Loucy (cell line): ENCODE measurements around the gene MAML2.

Experiments
- H2AFZ ChIP-seq: fragments of 200-600 bp; sonication (generic); 2 replicates; pipeline ENCODE4 v1.6.0; 2016; ENCODE audit warnings: antibody characterized with exemption, mild to moderate bottlenecking, low read length, moderate library complexity
- H3F3A ChIP-seq: fragments of 200-600 bp; 2 replicates; pipeline ENCODE4 v1.6.0; 2016; ENCODE audit warnings: antibody characterized with exemption, low read depth, mild to moderate bottlenecking
- H3K27me3 ChIP-seq: fragments of 200-600 bp; sonication (generic); 2 replicates; pipeline ENCODE4 v1.6.1; 2014; ENCODE audit warnings: low read length, mild to moderate bottlenecking; ENCODE audit not compliant: insufficient read depth, poor library complexity, severe bottlenecking
- H3K36me3 ChIP-seq: fragments of 200-600 bp; sonication (generic); 2 replicates; pipeline ENCODE4 v1.6.1; 2016; ENCODE audit warnings: low read length; ENCODE audit not compliant: insufficient read depth
- H3K4me1 ChIP-seq: fragments of 200-600 bp; sonication (generic); 2 replicates; pipeline ENCODE4 v1.5.1; 2014; ENCODE audit warnings: low read length, mild to moderate bottlenecking; ENCODE audit not compliant: insufficient read depth, poor library complexity, severe bottlenecking
- H3K4me2 ChIP-seq: fragments of 200-600 bp; sonication (generic); 2 replicates; pipeline ENCODE4 v1.6.0; 2014; ENCODE audit warnings: antibody characterized with exemption, low read length, low read depth, mild to moderate bottlenecking; ENCODE audit not compliant: poor library complexity, severe bottlenecking
- H3K4me3 ChIP-seq: fragments of 200-600 bp; sonication (generic); 2 replicates; pipeline ENCODE4 v1.5.1; 2014; ENCODE audit warnings: low read length, mild to moderate bottlenecking, mixed read lengths; ENCODE audit not compliant: poor library complexity, severe bottlenecking
- H3K79me2 ChIP-seq: fragments of 200-600 bp; sonication (generic); 2 replicates; pipeline ENCODE4 v1.6.1; 2014; ENCODE audit warnings: low read length; ENCODE audit not compliant: insufficient read depth
- H3K9ac ChIP-seq: fragments of 200-600 bp; sonication (generic); 2 replicates; pipeline ENCODE4 v1.6.0; 2014; ENCODE audit warnings: mild to moderate bottlenecking, low read depth, low read length, moderate library complexity; ENCODE audit not compliant: poor library complexity, severe bottlenecking
- H3K9me2 ChIP-seq: fragments of 200-600 bp; sonication (generic); replicated peaks from 2 replicates; pipeline ENCODE4 v1.6.1; 2016; ENCODE audit warnings: low read depth, low read length, mixed read lengths
- H3K9me3 ChIP-seq: fragments of 200-600 bp; sonication (generic); 2 replicates; pipeline ENCODE4 v1.6.1; 2014; ENCODE audit warnings: mild to moderate bottlenecking, antibody characterized with exemption, low read length, low read depth; ENCODE audit not compliant: insufficient read depth
- H4K20me1 ChIP-seq: fragments of 200-600 bp; sonication (generic); 2 replicates; pipeline ENCODE4 v1.6.0; 2014; ENCODE audit warnings: antibody characterized with exemption, low read length, mild to moderate bottlenecking; ENCODE audit not compliant: insufficient read depth, poor library complexity, severe bottlenecking
- EZH2phosphoT487 ChIP-seq: fragments of 200-600 bp; IDR thresholded peaks from 2 replicates; pipeline ENCODE4 v1.6.1; 2018; ENCODE audit warnings: antibody characterized with exemption, mild to moderate bottlenecking, moderate library complexity, borderline replicate concordance
- TF ChIP-seq, protein P1 (sequence below): fragments of 200-600 bp; sonication (generic); conservative IDR thresholded peaks from 2 replicates; pipeline ENCODE4 v1.5.1; 2014; ENCODE audit warnings: mild to moderate bottlenecking, antibody characterized with exemption, low read length

Gene MAML2

GRCh38 chr11:96112192-96113128 is 230.5 kb downstream of the MAML2 start:
- Histone ChIP-seq H4K20me1 (no peaks in the 10 kb centered on the region), H3K36me3 (no peaks in the 10 kb centered on the region), H3K79me2 (no peaks in the 10 kb centered on the region), H3K9me3 (no peaks in the 10 kb centered on the region), H3K4me3 (no peak overlapping the region), H3K9me2 (no peaks in the 10 kb centered on the region), H3F3A (no peaks in the 10 kb centered on the region), H3K4me1 (no peaks in the 10 kb centered on the region), H2AFZ (no peak overlapping the region), H3K4me2 (no peak overlapping the region), H3K9ac (no peak overlapping the region), H3K27me3 (no peaks in the 10 kb centered on the region)
- TF ChIP-seq, protein P1, sequence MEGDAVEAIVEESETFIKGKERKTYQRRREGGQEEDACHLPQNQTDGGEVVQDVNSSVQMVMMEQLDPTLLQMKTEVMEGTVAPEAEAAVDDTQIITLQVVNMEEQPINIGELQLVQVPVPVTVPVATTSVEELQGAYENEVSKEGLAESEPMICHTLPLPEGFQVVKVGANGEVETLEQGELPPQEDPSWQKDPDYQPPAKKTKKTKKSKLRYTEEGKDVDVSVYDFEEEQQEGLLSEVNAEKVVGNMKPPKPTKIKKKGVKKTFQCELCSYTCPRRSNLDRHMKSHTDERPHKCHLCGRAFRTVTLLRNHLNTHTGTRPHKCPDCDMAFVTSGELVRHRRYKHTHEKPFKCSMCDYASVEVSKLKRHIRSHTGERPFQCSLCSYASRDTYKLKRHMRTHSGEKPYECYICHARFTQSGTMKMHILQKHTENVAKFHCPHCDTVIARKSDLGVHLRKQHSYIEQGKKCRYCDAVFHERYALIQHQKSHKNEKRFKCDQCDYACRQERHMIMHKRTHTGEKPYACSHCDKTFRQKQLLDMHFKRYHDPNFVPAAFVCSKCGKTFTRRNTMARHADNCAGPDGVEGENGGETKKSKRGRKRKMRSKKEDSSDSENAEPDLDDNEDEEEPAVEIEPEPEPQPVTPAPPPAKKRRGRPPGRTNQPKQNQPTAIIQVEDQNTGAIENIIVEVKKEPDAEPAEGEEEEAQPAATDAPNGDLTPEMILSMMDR: no peak
- no peak for TF ChIP-seq EZH2phosphoT487

DNA sequence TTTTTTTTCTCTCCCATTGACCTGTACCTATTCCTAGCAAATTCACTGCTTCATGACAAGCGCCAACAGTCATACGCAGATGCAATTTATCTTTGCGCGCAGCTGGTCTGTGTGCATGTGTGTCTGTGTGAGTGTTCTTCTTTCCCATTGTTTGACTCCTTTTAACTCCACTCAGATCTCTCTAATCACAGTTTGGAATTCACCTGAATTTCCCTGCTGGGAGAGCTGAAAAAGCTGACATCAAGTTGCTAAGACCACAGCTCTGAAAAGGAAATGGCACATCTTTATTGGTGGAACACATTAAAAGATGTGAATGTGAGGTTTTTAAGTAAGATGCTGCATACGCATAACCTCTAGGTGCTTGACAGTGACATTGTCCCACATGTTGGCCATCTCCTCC is 231.7 kb downstream of the MAML2 start:
- Histone ChIP-seq H3K9me3 (no peaks in the 10 kb centered on the region), H3K27me3 (no peaks in the 10 kb centered on the region), H3K9ac (no peak overlapping the region), H3K9me2 (no peaks in the 10 kb centered on the region), H3K79me2 (no peaks in the 10 kb centered on the region), H2AFZ (no peak overlapping the region), H3F3A (no peaks in the 10 kb centered on the region), H3K4me2 (no peak overlapping the region), H3K36me3 (no peaks in the 10 kb centered on the region), H3K4me3 (no peak overlapping the region), H3K4me1 (no peaks in the 10 kb centered on the region), H4K20me1 (no peaks in the 10 kb centered on the region)
- TF ChIP-seq, protein P1: no peak

DNA sequence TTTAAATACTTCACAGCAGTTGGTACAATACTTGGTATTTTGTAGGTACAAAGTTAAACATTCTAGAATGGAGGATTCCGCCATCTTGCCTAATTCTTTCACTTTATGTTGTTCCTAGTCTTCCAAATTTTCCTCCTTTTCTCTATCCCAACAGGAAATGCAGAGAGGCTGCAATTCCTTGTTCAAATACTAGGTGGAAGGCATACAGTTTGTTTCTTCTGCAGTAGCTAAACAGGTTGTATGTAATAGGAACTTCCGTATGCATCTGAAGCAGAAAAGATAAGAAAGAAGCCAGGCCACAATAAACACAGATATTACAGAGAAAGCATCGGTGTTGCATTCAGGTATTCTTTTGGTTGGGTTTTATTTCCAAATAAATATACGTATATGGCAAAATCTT is 232.7 kb downstream of the MAML2 start:
- H2AFZ ChIP-seq: no peak overlapping the region
- no peaks in the 10 kb centered on the region for H3K79me2 ChIP-seq
- no peaks in the 10 kb centered on the region for H3K9me3 ChIP-seq
- TF ChIP-seq, protein P1: no peak
- no peak for TF ChIP-seq EZH2phosphoT487
- H3K4me2 ChIP-seq: no peak overlapping the region
- H4K20me1 ChIP-seq: no peaks in the 10 kb centered on the region
- H3K4me3 ChIP-seq: no peak overlapping the region
- H3K27me3 ChIP-seq: no peaks in the 10 kb centered on the region
- H3F3A ChIP-seq: no peaks in the 10 kb centered on the region
- no peak overlapping the region for H3K9ac ChIP-seq
- no peaks in the 10 kb centered on the region for H3K4me1 ChIP-seq
- no peaks in the 10 kb centered on the region for H3K36me3 ChIP-seq
- no peaks in the 10 kb centered on the region for H3K9me2 ChIP-seq
